Ovary (tissue), 3 donors: Measurements from ENCODE around the gene KDM6A.
"Not testable (repeated sequence)": the region's sequence is repeated elsewhere in the genome, so short reads cannot be mapped to it uniquely, and the experiment has no call there.

Experiments used
- EP300 ChIP-seq: sonication (generic); formaldehyde crosslinking; IDR thresholded peaks from one replicate; pipeline ENCODE4 v1.6.1; 2017; ENCODE audit warnings: antibody characterized with exemption
- TF ChIP-seq, protein P1 (sequence below), 3 donors: fragments of 450-650 bp in 2 of 3; fragments of 200-600 bp in 1 of 3; IDR thresholded peaks; one replicate each; pipeline versions ENCODE4 v1.5.1 to v1.8.0; 2016 to 2022; ENCODE audit warnings: antibody characterized with exemption in 3 of 3, mild to moderate bottlenecking in 1 of 3
- donor health status: DM: no; HTN: no; CAD: no.

DNA sequence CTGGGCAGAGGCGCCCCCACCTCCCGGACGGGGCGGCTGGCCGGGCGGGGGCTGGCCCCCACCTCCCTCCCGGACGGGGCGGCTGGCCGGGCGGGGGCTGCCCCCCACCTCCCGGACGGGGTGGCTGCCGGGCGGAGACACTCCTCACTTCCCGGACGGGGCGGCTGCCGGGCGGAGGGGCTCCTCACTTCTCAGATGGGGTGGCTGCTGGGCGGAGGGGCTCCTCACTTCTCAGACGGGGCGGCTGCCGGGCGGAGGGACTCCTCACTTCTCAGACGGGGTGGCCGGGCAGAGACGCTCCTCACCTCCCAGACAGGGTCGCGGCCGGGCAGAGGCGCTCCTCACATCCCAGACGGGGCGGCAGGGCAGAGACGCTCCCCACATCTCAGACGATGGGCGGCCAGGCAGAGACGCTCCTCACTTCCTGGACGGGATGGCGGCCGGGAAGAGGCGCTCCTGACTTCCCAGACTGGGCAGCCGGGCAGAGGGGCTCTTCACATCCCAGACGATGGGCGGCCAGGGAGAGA is 38.1 kb downstream of the KDM6A start:
- TF ChIP-seq, protein P1, sequence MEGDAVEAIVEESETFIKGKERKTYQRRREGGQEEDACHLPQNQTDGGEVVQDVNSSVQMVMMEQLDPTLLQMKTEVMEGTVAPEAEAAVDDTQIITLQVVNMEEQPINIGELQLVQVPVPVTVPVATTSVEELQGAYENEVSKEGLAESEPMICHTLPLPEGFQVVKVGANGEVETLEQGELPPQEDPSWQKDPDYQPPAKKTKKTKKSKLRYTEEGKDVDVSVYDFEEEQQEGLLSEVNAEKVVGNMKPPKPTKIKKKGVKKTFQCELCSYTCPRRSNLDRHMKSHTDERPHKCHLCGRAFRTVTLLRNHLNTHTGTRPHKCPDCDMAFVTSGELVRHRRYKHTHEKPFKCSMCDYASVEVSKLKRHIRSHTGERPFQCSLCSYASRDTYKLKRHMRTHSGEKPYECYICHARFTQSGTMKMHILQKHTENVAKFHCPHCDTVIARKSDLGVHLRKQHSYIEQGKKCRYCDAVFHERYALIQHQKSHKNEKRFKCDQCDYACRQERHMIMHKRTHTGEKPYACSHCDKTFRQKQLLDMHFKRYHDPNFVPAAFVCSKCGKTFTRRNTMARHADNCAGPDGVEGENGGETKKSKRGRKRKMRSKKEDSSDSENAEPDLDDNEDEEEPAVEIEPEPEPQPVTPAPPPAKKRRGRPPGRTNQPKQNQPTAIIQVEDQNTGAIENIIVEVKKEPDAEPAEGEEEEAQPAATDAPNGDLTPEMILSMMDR (IDR thresholded peaks at IDR 0.05) = not testable (repeated sequence)
- TF ChIP-seq EP300 = not testable (repeated sequence)
